Hematopoietic multipotent progenitor cell treated with erythropoietin and hydrocortisone succinate and interleukin-3 and kit ligand, for 17 days (in vitro differentiated cells): ENCODE results near the gene AZIN2.

ENCODE experiments used
- DNase-seq: peaks from one replicate; pipeline ENCODE4 v3.0.0-alpha.2; 2015; ENCODE audit warnings: low spot score

The AZIN2 gene

DNA sequence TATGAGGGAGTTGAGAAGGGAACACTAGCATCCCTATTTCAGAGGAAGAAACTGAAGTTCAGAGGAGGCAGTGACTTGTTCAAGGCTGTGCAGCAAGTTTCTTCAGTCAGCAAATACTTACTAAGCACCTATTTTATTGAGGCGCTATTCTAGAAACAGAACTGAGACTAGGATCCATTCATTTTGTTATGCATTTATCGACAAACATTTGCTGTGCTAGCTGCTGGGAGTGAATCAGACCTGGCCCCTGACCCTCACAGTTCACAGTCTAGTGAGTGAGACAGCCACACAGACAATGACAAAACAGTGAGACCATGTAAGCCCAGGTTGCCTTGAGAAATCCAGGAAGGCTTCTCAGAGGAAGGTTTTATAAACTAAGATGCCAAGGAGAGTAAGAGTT is 72.7 kb downstream of the AZIN2 start:
- no peak for DNase-seq

DNA sequence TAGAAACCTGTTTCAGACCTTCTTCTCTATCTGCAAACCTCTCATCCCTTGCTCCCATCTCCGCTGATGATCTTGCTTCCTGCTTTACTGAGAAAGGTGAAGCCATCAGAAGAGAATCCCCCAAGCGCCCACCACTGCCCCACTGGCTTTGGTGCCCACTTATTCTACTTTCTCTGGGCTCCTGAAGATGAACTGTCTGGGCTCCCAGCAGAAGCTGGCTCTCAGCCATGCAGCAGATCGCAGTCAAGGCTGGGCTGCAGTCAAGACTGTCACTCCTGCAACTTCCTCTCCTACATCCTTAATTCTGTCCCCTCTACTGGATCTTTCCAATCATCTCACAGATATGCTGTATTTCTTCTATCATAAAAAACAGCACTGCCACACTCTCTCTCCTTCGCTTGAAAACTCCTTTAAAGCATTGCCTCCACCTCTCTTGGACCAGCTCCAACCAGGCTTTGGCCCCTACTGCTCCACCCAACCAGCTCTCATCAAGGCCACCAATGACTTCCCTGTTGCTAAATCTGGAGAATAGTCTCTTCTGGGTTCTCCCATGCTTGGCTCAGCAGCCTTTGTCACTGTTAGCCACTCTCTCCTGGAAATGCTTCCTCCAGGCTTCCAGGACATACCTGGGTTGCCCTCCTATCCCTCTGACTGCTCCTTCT is 75.1 kb downstream of the AZIN2 start:
- DNase-seq: no peak

DNA sequence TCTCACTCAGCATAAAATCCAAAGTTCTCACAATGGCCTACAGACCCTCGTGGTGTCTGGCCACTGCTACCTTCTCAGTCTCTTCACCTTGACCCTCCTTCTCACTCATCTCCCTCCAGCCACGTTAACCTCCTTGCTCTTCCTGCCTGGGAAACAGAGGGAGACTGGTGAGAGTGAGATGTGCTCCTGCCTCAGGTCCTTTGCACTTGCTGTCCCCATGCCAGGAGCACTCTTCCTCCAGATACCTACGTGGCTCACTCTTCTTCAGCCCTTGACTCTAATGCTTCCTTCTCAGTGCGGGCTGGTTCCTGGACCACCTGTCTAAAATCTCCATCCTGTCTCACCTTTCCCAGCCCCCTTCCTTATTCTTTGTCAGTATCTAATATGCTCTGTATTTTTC is 76.2 kb downstream of the AZIN2 start:
- DNase-seq: no peak

DNA sequence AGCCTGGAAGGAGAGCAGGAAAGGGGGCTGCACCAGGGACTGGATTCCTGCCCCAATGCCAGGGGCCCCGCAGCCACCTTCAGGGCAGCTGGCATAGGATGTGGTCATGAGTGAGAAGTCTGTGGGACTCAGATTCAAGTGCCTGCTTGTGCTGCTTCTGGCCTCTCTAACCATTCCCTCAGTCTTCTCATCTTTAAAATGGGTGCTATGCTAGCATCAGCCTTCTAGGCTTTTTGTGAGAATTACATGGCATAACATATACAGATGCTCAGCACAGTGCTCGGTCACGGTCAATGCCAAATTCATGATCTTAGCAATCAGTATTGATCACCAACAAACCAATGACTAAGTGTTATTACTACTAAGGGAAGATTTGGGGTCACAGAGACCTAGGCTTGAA is 77.4 kb downstream of the AZIN2 start:
- no peak for DNase-seq

DNA sequence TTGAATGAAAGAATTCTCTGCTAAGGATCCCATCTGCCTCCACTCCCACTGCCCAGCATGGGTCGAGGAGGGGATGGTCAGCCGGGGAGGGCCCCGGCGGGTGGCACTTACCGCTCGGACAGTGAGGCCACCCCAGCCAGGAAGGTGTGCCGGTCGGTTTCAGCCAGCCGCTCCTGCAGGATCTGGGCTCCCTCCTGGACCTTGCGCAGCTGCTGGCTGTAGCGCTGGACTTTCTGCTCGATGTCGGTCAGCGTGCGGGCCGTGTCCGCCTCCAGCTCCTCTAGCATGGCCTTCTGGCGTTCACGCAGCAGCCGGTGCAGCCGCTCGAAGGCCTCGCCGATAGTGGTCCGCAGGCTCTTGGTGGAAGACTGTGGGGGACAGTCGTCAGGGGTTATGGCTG is 78.6 kb downstream of the AZIN2 start:
- DNase-seq: no peak

DNA sequence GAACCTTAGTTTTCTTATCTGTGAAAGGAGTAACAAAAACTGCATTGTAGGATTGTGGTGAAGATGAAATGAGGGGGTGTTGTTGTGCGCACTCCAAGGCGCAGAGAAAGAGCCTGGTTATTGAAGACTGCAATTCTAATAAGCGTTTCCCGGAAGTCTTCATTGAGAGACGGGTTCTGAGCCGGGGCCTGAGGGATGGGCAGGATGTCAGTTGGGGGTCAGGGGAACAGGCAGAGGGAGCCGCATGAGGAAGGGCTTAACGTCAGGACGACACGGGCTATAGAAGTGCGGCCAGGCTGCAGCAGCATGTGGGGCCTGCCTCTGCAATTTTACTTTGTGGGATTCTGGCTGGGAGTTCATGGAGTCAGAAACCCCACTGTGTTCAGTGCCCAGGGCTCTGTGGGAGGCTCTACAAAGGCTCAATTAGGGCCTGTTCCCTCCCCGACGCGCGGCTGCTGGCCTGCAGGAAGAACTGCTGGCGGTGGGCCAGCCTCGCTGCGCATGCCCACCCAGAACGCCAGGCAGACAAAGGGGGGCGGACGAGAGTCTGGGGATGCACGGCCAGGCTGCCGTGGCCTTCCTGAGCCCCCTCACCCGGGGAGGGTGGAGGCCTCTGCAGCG is 80.2 kb downstream of the AZIN2 start:
- DNase-seq: no peak

DNA sequence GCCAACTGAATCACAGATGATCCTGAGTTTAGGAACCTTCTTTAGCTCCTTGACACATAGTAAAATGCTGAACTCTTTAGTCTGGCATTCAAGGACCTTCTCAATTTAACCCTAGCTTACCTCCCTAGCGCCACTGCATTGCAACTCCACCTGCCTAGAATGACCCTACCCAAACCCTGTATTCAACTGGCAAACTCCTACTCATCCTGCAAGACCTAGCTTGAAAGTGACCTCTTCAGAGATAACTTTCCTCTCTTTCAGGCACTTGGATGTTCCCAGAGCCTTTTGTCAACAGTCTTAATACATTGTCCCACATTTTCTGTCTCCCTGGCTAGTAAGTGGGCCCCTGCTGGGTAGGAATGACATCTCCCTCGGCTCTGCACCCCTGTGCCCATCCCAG is 81.2 kb downstream of the AZIN2 start:
- no peak for DNase-seq

DNA sequence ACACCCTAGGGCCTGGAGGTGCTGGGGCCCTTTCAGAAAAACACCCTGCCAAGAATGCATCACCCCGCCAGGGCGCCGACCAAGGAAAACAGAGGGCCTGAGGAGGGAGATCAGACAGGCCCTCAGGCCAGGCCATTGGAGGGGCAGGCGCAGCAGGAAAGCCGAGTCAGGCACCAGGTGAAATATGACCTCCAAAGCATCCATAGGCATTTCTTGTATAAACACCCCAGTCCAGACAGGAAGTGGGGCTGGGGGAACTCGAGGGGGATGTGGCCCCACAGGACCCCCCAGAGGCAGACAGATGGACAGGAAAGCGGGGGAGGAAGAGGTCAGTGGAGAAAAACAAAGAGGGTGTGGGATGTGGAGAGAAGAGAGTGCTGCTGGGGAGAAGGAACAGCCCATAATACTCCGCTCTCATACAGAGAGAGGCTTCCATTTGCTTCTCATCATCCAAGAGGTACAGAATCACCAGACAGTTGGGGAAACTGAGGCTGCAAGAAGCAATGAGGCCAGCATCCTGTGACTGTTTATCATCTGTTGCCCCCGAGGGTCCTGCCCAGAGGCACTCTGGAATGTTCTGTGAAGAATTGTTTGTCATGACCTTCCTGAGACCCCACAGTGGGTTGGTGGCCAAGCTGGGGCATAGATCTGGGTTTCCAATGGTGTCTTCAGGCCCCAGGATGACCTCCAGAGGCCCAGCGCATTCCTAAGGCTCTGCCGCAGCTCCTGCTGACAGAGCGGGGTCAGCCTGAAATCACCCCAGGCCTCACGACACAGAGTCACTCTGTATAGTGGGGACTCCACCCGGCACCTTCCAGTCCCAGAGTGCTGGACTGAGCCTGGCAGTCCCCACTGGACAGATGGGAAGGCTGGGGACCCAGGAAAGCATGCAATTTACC is 82.9 kb downstream of the AZIN2 start:
- DNase-seq: no peak

DNA sequence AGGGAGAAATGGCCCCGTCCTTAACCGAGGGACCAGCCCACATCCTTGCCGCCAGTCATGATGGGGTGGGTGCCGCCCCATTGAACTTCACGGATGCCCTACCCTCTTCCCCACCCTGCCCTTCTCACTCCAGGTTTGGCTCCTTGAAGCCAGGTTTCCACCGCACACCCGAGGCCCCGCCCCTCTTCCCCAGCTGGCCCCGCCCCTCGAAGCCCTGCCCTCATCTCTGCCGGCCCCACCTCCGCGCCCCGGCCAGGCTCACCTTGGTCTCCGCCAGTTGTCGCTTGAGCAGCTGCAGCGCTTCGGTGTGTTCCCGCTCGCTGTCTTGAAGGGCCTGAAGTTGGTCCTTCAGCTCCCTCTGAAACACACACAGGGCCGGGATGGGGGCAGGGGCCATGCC is 84.3 kb downstream of the AZIN2 start:
- no peak for DNase-seq

DNA sequence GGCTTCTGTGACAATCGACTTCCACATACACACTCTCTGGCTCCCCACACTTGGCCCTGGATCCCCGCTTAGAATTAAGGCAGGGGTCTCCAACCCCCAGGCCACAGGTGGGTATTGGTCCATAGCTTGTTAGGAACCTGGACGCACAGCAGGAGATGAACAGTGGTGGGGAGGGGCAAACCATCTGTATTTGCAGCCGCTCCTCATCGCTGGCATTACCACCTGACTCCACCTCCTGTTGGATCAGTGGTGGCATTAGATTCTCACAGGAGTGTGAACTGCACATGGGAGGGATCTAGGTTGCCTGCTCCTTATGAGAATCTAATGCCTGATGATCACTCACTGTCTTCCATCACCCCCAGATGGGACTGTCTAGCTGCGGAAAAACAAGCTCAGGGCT is 84.9 kb downstream of the AZIN2 start:
- no peak for DNase-seq

DNA sequence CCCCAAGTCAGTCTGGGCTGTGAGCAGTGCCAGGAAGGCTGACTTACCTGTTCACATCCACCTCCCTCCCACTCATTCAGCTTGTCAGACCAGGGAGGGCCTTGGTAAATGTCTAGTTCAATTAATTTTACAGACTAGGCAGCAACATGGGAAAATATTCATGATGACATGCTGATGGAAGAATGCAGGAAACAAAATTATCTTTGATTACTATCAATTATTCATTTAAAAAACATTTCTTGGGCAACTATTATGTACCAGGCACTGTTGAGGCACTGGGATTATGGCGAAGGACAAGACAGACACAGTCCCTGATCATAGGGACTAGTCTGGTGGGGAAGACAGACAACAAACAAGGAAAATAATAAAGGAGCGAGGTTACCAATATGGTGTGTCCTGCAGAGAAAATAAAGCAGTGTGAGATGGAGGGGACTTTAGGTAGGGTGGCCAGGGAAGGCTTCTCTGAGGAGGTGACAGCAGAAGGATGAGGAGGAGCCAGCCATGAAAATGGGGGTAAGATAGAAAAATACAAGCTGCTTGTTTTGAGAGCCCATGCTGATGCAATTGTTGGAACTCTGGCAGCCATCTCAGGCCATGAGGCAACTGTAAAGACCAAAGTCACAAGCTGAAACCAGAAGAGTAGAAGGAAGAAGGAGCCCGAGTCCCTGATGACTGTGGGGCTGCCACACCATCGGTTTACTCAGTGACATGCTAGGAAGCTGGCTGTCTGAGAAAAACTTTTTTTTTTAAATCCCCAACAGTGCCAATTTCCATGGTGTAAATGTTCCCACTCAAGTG is 86.9 kb downstream of the AZIN2 start:
- no peak for DNase-seq

DNA sequence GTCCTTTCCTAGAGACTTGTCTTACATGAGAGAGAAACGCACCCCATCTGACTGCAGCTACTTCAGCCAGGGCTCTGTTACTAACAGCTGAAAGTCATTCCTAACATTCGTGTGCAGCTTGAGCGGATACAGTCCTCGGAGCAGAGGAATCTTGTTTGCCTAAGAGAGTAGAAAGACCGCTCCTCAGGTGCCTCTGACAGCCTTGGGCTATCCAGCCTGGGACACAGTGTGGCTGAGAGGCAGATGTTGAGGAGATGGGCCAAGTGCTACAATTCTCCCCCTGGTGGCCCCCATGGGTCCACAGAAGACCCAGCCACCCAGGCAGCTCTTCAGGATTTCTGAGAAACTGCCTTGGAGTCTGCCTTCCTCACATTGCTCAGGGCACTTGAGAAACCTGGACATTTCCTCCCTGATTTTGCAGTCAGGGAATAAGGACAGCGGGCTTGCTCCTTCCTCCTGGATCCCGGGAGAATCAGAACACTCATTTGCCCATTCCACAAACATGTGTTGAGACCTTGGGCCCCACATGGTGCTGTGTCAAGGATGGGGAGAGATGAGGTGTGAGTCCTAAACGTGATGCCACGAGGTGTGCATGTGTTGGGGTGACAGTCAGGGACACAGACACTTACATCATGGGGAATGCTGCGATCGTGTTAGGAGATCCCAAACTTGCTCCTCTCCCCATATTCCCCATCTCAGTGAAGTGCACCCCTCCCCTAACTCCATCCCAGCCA is 87.8 kb downstream of the AZIN2 start:
- DNase-seq: no peak

DNA sequence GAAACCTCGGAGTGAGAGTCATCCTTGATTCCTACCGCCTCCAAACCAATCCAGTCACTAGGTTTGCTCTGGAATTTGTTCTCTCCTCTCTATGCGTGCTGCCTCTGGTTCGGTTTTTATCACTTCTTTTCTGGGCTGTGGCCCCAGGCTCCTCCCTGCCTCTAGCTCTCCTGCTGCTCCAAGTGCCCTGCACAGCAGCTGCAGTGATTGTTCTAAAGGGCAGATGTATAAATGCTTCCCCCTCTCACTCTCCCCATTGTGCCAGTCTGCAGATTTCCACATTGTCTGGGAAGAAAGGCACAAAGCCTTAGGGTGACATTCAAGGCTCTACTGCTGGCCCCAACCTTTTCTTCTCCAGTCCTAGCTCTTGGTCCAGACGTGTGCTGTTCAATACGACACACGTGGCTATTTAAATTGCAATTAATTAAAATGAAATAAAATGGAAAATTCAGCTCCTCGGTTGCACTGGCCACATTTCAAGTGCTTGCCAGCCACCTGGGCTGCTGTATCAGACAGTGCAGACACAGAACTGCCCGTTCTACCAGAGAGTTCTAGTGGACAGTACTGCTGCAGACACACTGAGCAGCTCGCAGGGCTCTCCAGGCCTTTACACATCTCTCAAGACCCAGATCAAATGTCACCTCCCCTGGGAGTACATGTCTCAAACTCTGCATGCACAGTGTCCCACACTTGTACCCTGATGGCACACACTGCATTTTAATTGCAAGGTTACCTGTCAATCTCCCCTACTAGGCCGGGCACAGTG is 88.5 kb downstream of the AZIN2 start:
- no peak for DNase-seq
